Thyroid gland (tissue), 4 donors: ENCODE data around the gene EXT2.

ENCODE experiments used
- CTCF ChIP-seq, 6 experiments: fragments of 200-600 bp in 3 of 6; fragments of 450-650 bp in 3 of 6; sonication (generic) in 3 of 6; IDR thresholded peaks; one replicate each; pipeline ENCODE4 v1.5.1; 2016 to 2019; ENCODE audit warnings: antibody characterized with exemption in 6 of 6, mild to moderate bottlenecking in 2 of 6, inconsistent platforms in 1 of 6, moderate library complexity in 1 of 6
- POLR2A ChIP-seq, 2 donors: fragments of 450-650 bp; IDR thresholded peaks; one replicate each; pipeline ENCODE4 v1.6.1; 2017; ENCODE audit warnings: antibody characterized with exemption in 2 of 2, mild to moderate bottlenecking in 2 of 2, moderate library complexity in 1 of 2

GRCh38 chr11:44258839-44259420 lies 163.5 kb downstream of the EXT2 start:
- TF ChIP-seq CTCF (IDR thresholded peaks at IDR 0.05) (no peak), POLR2A (IDR thresholded peaks at IDR 0.05) (no peak)
